Liver (tissue), 3 donors: Measurements from ENCODE around the gene TWIST2.

Experiments
- NR2F2 ChIP-seq: IDR thresholded peaks from 2 replicates; pipeline ENCODE4 v1.6.1; 2016; ENCODE audit warnings: antibody characterized with exemption
- RAD21 ChIP-seq, 2 donors: IDR thresholded peaks; 2 replicates each; pipeline ENCODE4 v1.6.1; 2016; ENCODE audit warnings: antibody characterized with exemption in 2 of 2, mild to moderate bottlenecking in 2 of 2
- TF ChIP-seq, protein P1 (sequence below): fragments of 150-350 bp; IDR thresholded peaks from 2 replicates; pipeline ENCODE4 v1.5.1; 2017; ENCODE audit warnings: improper control_type of control experiment, low read depth, low read length; ENCODE audit not compliant: missing input control
- donor health status: healthy.
- donor health status: healthy.

DNA sequence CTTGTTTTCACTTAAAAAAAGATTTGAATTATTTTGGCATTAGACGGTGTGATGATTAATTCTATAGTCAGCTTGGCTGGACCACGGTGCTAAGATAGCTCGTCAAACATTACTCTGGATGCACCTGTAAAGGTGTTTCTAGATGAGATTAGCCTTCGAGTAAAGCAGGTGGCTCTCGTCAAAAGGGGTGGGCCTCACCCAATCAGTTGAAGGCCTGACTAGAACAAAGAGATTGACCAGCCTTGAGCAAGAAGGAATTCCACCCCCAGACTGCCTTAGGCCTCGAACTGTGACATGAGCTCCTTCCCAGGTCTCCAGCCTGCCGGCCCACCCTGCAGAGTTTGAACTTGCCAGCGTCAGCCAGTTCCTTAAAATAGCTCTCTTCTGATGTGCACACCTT lies 73.4 kb downstream of the TWIST2 start:
- TF ChIP-seq RAD21 (IDR thresholded peaks at IDR 0.05) (no peak), NR2F2 (no peak)
- TF ChIP-seq, protein P1, sequence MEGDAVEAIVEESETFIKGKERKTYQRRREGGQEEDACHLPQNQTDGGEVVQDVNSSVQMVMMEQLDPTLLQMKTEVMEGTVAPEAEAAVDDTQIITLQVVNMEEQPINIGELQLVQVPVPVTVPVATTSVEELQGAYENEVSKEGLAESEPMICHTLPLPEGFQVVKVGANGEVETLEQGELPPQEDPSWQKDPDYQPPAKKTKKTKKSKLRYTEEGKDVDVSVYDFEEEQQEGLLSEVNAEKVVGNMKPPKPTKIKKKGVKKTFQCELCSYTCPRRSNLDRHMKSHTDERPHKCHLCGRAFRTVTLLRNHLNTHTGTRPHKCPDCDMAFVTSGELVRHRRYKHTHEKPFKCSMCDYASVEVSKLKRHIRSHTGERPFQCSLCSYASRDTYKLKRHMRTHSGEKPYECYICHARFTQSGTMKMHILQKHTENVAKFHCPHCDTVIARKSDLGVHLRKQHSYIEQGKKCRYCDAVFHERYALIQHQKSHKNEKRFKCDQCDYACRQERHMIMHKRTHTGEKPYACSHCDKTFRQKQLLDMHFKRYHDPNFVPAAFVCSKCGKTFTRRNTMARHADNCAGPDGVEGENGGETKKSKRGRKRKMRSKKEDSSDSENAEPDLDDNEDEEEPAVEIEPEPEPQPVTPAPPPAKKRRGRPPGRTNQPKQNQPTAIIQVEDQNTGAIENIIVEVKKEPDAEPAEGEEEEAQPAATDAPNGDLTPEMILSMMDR: no peak
